Neural progenitor cell (in vitro differentiated cells): ENCODE measurements around the gene ABL1. TPM values are rescaled to one million over a fixed set of nuclear protein-coding genes. Genes with fewer than 3 reads are reported as not detected.

Experiments used
- DNase-seq: peaks from one replicate; pipeline ENCODE4 v3.0.0-alpha.2; 2016; ENCODE audit warnings: low spot score
- H2AFZ ChIP-seq: fragments of 200-600 bp; sonication (generic); replicated peaks from 2 replicates; pipeline ENCODE4 v1.6.1; 2016; ENCODE audit warnings: antibody characterized with exemption
- H3F3A ChIP-seq: fragments of 200-600 bp; sonication (generic); 2 replicates; pipeline ENCODE4 v1.6.1; 2016; ENCODE audit warnings: antibody characterized with exemption, low read depth
- H3K27ac ChIP-seq: fragments of 200-600 bp; sonication (generic); 2 replicates; pipeline ENCODE4 v1.5.1; 2016; ENCODE audit warnings: mild to moderate bottlenecking
- H3K27me3 ChIP-seq: fragments of 200-600 bp; sonication (generic); 2 replicates; pipeline ENCODE4 v1.6.1; 2016; ENCODE audit warnings: mild to moderate bottlenecking, moderate library complexity
- H3K36me3 ChIP-seq: fragments of 200-600 bp; sonication (generic); 2 replicates; pipeline ENCODE4 v1.5.1; 2016
- H3K4me1 ChIP-seq: fragments of 200-600 bp; sonication (generic); 2 replicates; pipeline ENCODE4 v1.6.1; 2016; ENCODE audit warnings: mixed run types
- H3K4me2 ChIP-seq: fragments of 200-600 bp; sonication (generic); 2 replicates; pipeline ENCODE4 v1.6.1; 2016
- H3K4me3 ChIP-seq: fragments of 200-600 bp; sonication (generic); 2 replicates; pipeline ENCODE4 v1.5.1; 2016
- H3K79me2 ChIP-seq: fragments of 200-600 bp; sonication (generic); 2 replicates; pipeline ENCODE4 v1.6.1; 2016; ENCODE audit warnings: low read depth
- H3K9ac ChIP-seq: fragments of 200-600 bp; sonication (generic); 2 replicates; pipeline ENCODE4 v1.6.1; 2016
- H3K9me3 ChIP-seq: fragments of 200-600 bp; sonication (generic); 2 replicates; pipeline ENCODE4 v1.5.1; 2016; ENCODE audit warnings: low read depth
- H4K20me1 ChIP-seq: fragments of 200-600 bp; sonication (generic); 2 replicates; pipeline ENCODE4 v1.6.1; 2016; ENCODE audit warnings: low read depth
- H3K27ac Mint-ChIP-seq: 3 replicates; pipeline ENCODE4 v1.8.0; 2021; ENCODE audit warnings: mixed read lengths
- H3K27me3 Mint-ChIP-seq: 2 replicates; pipeline ENCODE4 v1.8.0; 2022; ENCODE audit warnings: low read depth, mild to moderate bottlenecking, inconsistent platforms, moderate library complexity, mixed read lengths; ENCODE audit not compliant: insufficient read depth
- H3K36me3 Mint-ChIP-seq: 3 replicates; pipeline ENCODE4 v1.8.0; 2021; ENCODE audit warnings: mixed read lengths
- H3K4me1 Mint-ChIP-seq: 3 replicates; pipeline ENCODE4 v1.8.0; 2021; ENCODE audit warnings: mixed read lengths
- H3K4me3 Mint-ChIP-seq: 3 replicates; pipeline ENCODE4 v1.8.0; 2021; ENCODE audit warnings: mild to moderate bottlenecking, moderate library complexity, mixed read lengths
- H3K9me3 Mint-ChIP-seq: 3 replicates; pipeline ENCODE4 v1.8.0; 2020; ENCODE audit warnings: mixed read lengths
- CTCF ChIP-seq: fragments of 200-600 bp; sonication (generic); IDR thresholded peaks from 2 replicates; pipeline ENCODE4 v1.5.1; 2017; ENCODE audit warnings: antibody characterized with exemption, mild to moderate bottlenecking
- EZH2 ChIP-seq: fragments of 200-600 bp; sonication (generic); IDR thresholded peaks from 2 replicates; pipeline ENCODE4 v1.6.1; 2017; ENCODE audit warnings: antibody characterized with exemption, mild to moderate bottlenecking, moderate library complexity
- EZH2phosphoT487 ChIP-seq: fragments of 200-600 bp; sonication (generic); IDR thresholded peaks from 2 replicates; pipeline ENCODE4 v1.6.1; 2017; ENCODE audit warnings: antibody characterized with exemption
- total RNA-seq: library from RNA; depleted of rRNA; stranded (reverse); fragments of >200 nt; gene quantifications from 2 replicates; pipeline ENCODE4 v1.2.3, GENCODE V29; 2015; ENCODE audit warnings: low replicate concordance

ABL1 gene
- total RNA-seq, 1 donor from 2014 or later = 38.4 TPM

GRCh38 chr9:130824643-130825350 is 10.3 kb upstream of the ABL1 start:
- H3K4me2 ChIP-seq = peak overlapping the region; percentile 75
- peak overlapping the region; percentile 95 for H3K27ac ChIP-seq
- peak; percentile 84 for DNase-seq
- H3K9me3 ChIP-seq = peaks cover 8% of the 10 kb centered on the region
- Mint-ChIP-seq H3K27ac (peak overlapping the region; percentile 92), H3K27me3 (peaks cover 4% of the 10 kb centered on the region), H3K4me1 (peaks cover 49% of the 10 kb centered on the region), H3K9me3 (peaks cover 16% of the 10 kb centered on the region), H3K36me3 (peaks cover 8% of the 10 kb centered on the region), H3K4me3 (peak overlapping the region; percentile 72)
- peaks cover 45% of the 10 kb centered on the region for H3F3A ChIP-seq
- peaks cover 39% of the 10 kb centered on the region for H3K4me1 ChIP-seq
- no peaks in the 10 kb centered on the region for H3K27me3 ChIP-seq
- no peaks in the 10 kb centered on the region for H4K20me1 ChIP-seq
- no peaks in the 10 kb centered on the region for H3K36me3 ChIP-seq
- H2AFZ ChIP-seq = peak overlapping the region; percentile 4
- TF ChIP-seq EZH2phosphoT487 = no peak
- TF ChIP-seq CTCF = no peak
- TF ChIP-seq EZH2 = no peak
- peaks cover 76% of the 10 kb centered on the region for H3K79me2 ChIP-seq
- H3K4me3 ChIP-seq = peak overlapping the region; percentile 30
- no peak overlapping the region for H3K9ac ChIP-seq

GRCh38 chr9:130825351-130825651 is 9.8 kb upstream of the ABL1 start:
- Mint-ChIP-seq H3K36me3 (peaks cover 8% of the 10 kb centered on the region), H3K27ac (peak overlapping the region; percentile 92), H3K27me3 (peaks cover 4% of the 10 kb centered on the region), H3K4me3 (peak overlapping the region; percentile 69), H3K4me1 (peaks cover 51% of the 10 kb centered on the region), H3K9me3 (peaks cover 16% of the 10 kb centered on the region)
- DNase-seq = no peak
- no peaks in the 10 kb centered on the region for H3K27me3 ChIP-seq
- TF ChIP-seq EZH2 (no peak), EZH2phosphoT487 (no peak), CTCF (no peak)
- peaks cover 75% of the 10 kb centered on the region for H3K79me2 ChIP-seq
- H2AFZ ChIP-seq = no peak overlapping the region
- H3K9me3 ChIP-seq = peaks cover 8% of the 10 kb centered on the region
- no peaks in the 10 kb centered on the region for H4K20me1 ChIP-seq
- H3K4me2 ChIP-seq = peak overlapping the region; percentile 75
- H3K4me3 ChIP-seq = peak overlapping the region; percentile 30
- H3F3A ChIP-seq = peaks cover 45% of the 10 kb centered on the region
- no peak overlapping the region for H3K9ac ChIP-seq
- H3K4me1 ChIP-seq = peaks cover 39% of the 10 kb centered on the region
- H3K36me3 ChIP-seq = no peaks in the 10 kb centered on the region
- H3K27ac ChIP-seq = peak overlapping the region; percentile 95

GRCh38 chr9:130825809-130826208 is 9.2 kb upstream of the ABL1 start:
- Histone ChIP-seq H3K9me3 (peaks cover 8% of the 10 kb centered on the region), H3K4me3 (peak overlapping the region; percentile 30), H3K36me3 (no peaks in the 10 kb centered on the region), H3K27me3 (no peaks in the 10 kb centered on the region), H2AFZ (no peak overlapping the region), H3F3A (peaks cover 45% of the 10 kb centered on the region), H4K20me1 (no peaks in the 10 kb centered on the region), H3K9ac (no peak overlapping the region), H3K79me2 (peaks cover 75% of the 10 kb centered on the region), H3K4me2 (peak overlapping the region; percentile 75), H3K27ac (peak overlapping the region; percentile 95), H3K4me1 (peaks cover 39% of the 10 kb centered on the region)
- H3K27me3 Mint-ChIP-seq = peaks cover 4% of the 10 kb centered on the region
- peaks cover 8% of the 10 kb centered on the region for H3K36me3 Mint-ChIP-seq
- H3K4me1 Mint-ChIP-seq = peaks cover 54% of the 10 kb centered on the region
- no peak overlapping the region for H3K4me3 Mint-ChIP-seq
- H3K27ac Mint-ChIP-seq = peak overlapping the region; percentile 98
- no peak for DNase-seq
- TF ChIP-seq EZH2phosphoT487 (no peak), CTCF (no peak), EZH2 (no peak)
- H3K9me3 Mint-ChIP-seq = peaks cover 16% of the 10 kb centered on the region
